Epithelial cell of proximal tubule (primary cell): ENCODE results near the gene TRERF1. TPM values are rescaled to one million over a fixed set of nuclear protein-coding genes. Genes with fewer than 3 reads are reported as not detected.
"Not testable (repeated sequence)": the region's sequence is repeated elsewhere in the genome, so short reads cannot be mapped to it uniquely, and the experiment has no call there.

Experiments used
- DNase-seq: peaks from one replicate; pipeline ENCODE4 v3.0.0-alpha.2; 2011; ENCODE audit warnings: low read depth
- H3K4me3 ChIP-seq: 2 replicates; pipeline ENCODE4 v1.5.1; 2011; ENCODE audit warnings: low read depth, mild to moderate bottlenecking, low read length
- total RNA-seq: library from RNA; depleted of rRNA; stranded (reverse); fragments of >200 nt; gene quantifications from 2 replicates; pipeline ENCODE4 v1.2.3, GENCODE V29; 2015
- TF ChIP-seq, protein P1 (sequence below): conservative IDR thresholded peaks from 2 replicates; pipeline ENCODE4 v1.5.1; 2012; ENCODE audit warnings: low read depth, mild to moderate bottlenecking, low read length

The TRERF1 gene
- total RNA-seq, 1 donor from 2014 or later = 2.2 TPM

GRCh38 chr6:42197555-42198362 is 254.0 kb downstream of the TRERF1 start:
- TF ChIP-seq, protein P1, sequence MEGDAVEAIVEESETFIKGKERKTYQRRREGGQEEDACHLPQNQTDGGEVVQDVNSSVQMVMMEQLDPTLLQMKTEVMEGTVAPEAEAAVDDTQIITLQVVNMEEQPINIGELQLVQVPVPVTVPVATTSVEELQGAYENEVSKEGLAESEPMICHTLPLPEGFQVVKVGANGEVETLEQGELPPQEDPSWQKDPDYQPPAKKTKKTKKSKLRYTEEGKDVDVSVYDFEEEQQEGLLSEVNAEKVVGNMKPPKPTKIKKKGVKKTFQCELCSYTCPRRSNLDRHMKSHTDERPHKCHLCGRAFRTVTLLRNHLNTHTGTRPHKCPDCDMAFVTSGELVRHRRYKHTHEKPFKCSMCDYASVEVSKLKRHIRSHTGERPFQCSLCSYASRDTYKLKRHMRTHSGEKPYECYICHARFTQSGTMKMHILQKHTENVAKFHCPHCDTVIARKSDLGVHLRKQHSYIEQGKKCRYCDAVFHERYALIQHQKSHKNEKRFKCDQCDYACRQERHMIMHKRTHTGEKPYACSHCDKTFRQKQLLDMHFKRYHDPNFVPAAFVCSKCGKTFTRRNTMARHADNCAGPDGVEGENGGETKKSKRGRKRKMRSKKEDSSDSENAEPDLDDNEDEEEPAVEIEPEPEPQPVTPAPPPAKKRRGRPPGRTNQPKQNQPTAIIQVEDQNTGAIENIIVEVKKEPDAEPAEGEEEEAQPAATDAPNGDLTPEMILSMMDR = no peak
- DNase-seq = no peak
- H3K4me3 ChIP-seq = no peak overlapping the region

- no peak for DNase-seq
- TF ChIP-seq, protein P1 = no peak
- no peak overlapping the region for H3K4me3 ChIP-seq
Observed at GRCh38 chr6:42195415-42195814, 256.3 kb downstream of the TRERF1 start.

DNA sequence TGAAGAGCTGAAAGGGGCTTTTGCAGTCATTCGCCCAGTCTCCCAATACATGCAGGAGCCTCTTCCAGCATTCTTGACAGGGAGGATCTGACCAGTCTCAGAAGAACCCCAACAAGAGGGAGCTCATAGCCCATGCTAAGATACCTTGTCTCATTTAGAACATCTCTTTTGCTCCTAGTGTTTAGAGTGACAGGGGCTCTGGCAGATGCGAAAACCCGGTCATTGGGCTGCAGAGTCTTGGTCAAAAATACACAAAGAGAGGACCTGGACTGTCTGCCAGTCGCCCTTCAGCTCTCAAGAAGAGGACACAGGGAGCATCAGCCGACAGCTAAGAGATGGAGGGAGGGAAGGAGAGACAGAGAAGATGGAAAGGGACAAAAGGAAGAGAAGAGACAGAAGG is 257.7 kb downstream of the TRERF1 start:
- no peak overlapping the region for H3K4me3 ChIP-seq
- DNase-seq = no peak
- TF ChIP-seq, protein P1 = no peak

DNA sequence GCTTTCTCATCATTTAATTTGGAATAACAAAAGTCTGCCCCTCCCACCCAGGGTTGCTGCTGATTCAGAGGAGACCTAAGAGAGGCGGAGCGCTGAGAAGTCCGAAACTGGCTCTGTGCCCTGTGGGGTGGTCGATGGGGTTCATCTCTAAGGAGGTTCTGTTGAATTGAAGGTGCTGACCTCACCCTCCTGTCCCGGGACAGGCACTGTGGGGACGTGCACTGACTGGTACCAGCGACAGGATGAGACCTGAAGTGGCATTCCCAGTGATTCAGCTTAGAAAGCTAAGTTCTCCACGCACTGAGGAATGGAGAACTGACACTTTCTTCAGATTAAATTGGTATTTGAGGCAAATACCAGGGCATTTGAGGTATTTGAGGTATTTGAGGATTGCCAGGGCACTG is 258.2 kb downstream of the TRERF1 start:
- TF ChIP-seq, protein P1 = no peak
- no peak overlapping the region for H3K4me3 ChIP-seq
- DNase-seq = no peak

DNA sequence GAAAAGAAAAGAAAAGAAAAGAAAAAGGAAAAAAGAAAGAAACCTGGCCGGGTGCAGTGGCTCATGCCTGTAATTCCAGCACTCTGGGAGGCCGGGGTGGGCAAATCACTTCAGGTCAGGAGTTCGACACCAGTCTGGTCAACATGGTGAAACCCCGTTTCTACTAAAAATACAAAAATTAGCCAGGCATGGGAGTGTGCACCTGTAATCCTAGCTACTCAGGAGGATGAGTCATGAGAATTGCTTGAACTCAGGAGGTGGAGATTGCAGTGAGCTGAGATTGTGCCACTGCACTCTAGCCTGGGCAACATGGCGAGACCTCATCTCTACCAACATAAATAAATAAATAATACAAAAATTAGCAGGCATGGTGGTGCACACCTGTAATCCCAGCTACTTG is 259.3 kb downstream of the TRERF1 start:
- peak; percentile 57 for DNase-seq
- not testable (repeated sequence) for H3K4me3 ChIP-seq

- no peak overlapping the region for H3K4me3 ChIP-seq
- TF ChIP-seq, protein P1 = no peak
- no peak for DNase-seq
Observed at GRCh38 chr6:42190554-42191183, 261.1 kb downstream of the TRERF1 start.

GRCh38 chr6:42188406-42188805 is 263.3 kb downstream of the TRERF1 start:
- no peak overlapping the region for H3K4me3 ChIP-seq
- TF ChIP-seq, protein P1 = no peak
- no peak for DNase-seq
